GM21717 (cell line): ENCODE measurements around the gene ALKBH3.

Source experiments
- ATAC-seq: cut with Tn5 transposase; IDR thresholded peaks from one replicate; pipeline ENCODE4 v1.9.1; 2021; ENCODE audit warnings: mild to moderate bottlenecking, moderate library complexity; ENCODE audit not compliant: unreplicated experiment

ALKBH3 gene

GRCh38 chr11:43936076-43936475 is 55.4 kb downstream of the ALKBH3 start:
- no peak for ATAC-seq

GRCh38 chr11:43937434-43938411 is 57.1 kb downstream of the ALKBH3 start:
- no peak for ATAC-seq

- no peak for ATAC-seq
These were observed 60.8 kb downstream of the ALKBH3 start for GRCh38 chr11:43941257-43941994.

GRCh38 chr11:43942662-43943371 is 62.2 kb downstream of the ALKBH3 start:
- ATAC-seq = no peak

GRCh38 chr11:43943372-43943930 is 62.8 kb downstream of the ALKBH3 start:
- no peak for ATAC-seq

- ATAC-seq = no peak
These were observed 63.5 kb downstream of the ALKBH3 start for GRCh38 chr11:43943931-43944751.

- ATAC-seq = peak; percentile 77
These were observed 64.2 kb downstream of the ALKBH3 start for GRCh38 chr11:43944761-43945311.

GRCh38 chr11:43947003-43947500 is 66.4 kb downstream of the ALKBH3 start:
- no peak for ATAC-seq

- ATAC-seq = no peak
These were observed 67.2 kb downstream of the ALKBH3 start for GRCh38 chr11:43947815-43948214.

GRCh38 chr11:43948341-43949225 is 68.0 kb downstream of the ALKBH3 start:
- ATAC-seq = no peak

- ATAC-seq = no peak
These were observed 69.8 kb downstream of the ALKBH3 start for GRCh38 chr11:43950311-43950855.

- ATAC-seq = no peak
These were observed 70.6 kb downstream of the ALKBH3 start for GRCh38 chr11:43951231-43951630.

- no peak for ATAC-seq
These were observed 71.4 kb downstream of the ALKBH3 start for GRCh38 chr11:43952020-43952400.

GRCh38 chr11:43952401-43953342 is 72.0 kb downstream of the ALKBH3 start:
- ATAC-seq = no peak

- ATAC-seq = no peak
These were observed 72.9 kb downstream of the ALKBH3 start for GRCh38 chr11:43953521-43953920.

- no peak for ATAC-seq
These were observed 73.6 kb downstream of the ALKBH3 start for GRCh38 chr11:43954241-43954640.
